ENCODE measurements around the gene SGCD.

SGCD gene

GRCh38 chr5:156339139-156339841, 12.3 kb downstream of the SGCD start:
- H3K27ac ChIP-seq = no peak overlapping the region
- no peak for TF ChIP-seq CTCF (conservative IDR thresholded peaks at IDR 0.05)
- no peak for TF ChIP-seq ZFX (IDR thresholded peaks at IDR 0.05)

- TF ChIP-seq ZFX (IDR thresholded peaks at IDR 0.05) (no peak), CTCF (conservative IDR thresholded peaks at IDR 0.05) (no peak)
- H3K27ac ChIP-seq = no peak overlapping the region
Observed at GRCh38 chr5:156340893-156341292, 13.9 kb downstream of the SGCD start.

GRCh38 chr5:156350256-156350655, 23.3 kb downstream of the SGCD start:
- H3K27ac ChIP-seq = no peak overlapping the region
- no peak for TF ChIP-seq ZFX (IDR thresholded peaks at IDR 0.05)
- no peak for TF ChIP-seq CTCF (conservative IDR thresholded peaks at IDR 0.05)

DNA sequence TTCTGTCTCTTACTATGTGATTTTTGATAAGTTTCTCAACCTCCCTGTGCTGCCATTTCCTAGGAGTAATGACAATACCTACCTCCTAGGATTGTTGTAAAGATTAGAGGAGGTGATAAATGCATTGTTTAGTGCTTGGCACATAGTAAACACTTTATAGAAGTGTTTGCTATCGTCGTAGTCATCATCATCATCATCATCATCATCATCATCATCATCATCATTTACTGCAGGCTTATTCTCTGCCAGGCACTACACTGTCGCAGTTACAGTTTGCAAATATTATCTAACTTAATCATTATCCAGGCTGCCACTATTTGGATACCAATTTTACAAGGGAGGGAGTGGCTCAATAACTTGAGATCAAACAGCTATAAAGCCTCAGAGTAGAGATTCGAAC, 24.5 kb downstream of the SGCD start:
- no peak overlapping the region for H3K27ac ChIP-seq
- TF ChIP-seq ZFX (IDR thresholded peaks at IDR 0.05) (no peak), CTCF (conservative IDR thresholded peaks at IDR 0.05) (no peak)

GRCh38 chr5:156354571-156354970, 27.6 kb downstream of the SGCD start:
- no peak overlapping the region for H3K27ac ChIP-seq
- TF ChIP-seq CTCF (conservative IDR thresholded peaks at IDR 0.05) (no peak), ZFX (IDR thresholded peaks at IDR 0.05) (no peak)

DNA sequence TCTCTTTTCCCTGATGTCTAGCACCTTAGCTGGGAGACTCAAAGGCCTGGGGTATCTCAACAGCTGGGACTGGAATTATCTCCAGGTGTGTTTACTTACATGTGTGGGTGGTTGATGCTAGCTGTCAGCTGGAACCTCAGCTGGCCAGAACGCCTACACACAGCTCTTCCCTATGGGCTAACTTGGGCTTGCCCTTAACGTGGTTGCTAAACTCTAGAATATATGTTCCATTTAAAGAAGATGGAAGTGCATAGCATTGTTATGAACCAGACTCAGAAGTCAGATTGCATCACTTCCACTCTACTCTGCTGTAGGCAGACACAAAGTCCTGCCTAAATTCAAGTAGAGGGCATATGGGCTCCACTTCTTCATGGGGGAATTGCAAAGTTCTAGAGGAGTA, 29.3 kb downstream of the SGCD start:
- TF ChIP-seq CTCF (conservative IDR thresholded peaks at IDR 0.05) (no peak), ZFX (IDR thresholded peaks at IDR 0.05) (no peak)
- no peak overlapping the region for H3K27ac ChIP-seq

- H3K27ac ChIP-seq = no peak overlapping the region
- TF ChIP-seq CTCF (conservative IDR thresholded peaks at IDR 0.05) = no peak
- TF ChIP-seq ZFX (IDR thresholded peaks at IDR 0.05) = no peak
Observed at GRCh38 chr5:156359476-156359875, 32.5 kb downstream of the SGCD start.

All from C4-2B (cell line).